Measurements from ENCODE around the gene DYNLT2B.

DNA sequence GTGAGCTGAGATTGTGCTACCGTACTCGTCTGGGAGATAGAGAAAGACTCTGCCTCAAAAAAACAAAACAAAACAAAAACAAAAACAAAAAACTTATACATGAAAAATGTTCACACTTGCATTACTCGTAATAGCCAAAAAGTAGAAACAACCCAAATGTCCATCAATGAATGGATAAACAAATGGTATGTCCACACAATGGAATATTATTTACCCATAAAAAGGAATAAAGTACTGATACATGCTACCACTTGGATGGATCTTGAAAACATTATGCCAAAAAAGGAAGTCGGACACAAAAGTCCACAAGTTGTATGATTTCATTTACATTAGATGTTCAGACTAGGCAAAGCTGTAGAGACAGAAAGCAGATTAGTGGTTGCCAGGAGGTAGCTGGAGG, 57.3 kb downstream of the DYNLT2B start:
- no peak for TF ChIP-seq CTCF (IDR thresholded peaks at IDR 0.05; ENCODE audit: low read length)
- no peak for TF ChIP-seq EZH2 (optimal IDR thresholded peaks at IDR 0.05; ENCODE audit: low read depth, low read length)
- TF ChIP-seq EZH2phosphoT487 (IDR thresholded peaks at IDR 0.05; ENCODE audit: low read length), result no peak

Data from MM.1S (cell line).